Bone marrow (tissue), 2 donors: ENCODE data around the gene IQSEC3.
"Not testable (repeated sequence)": the region's sequence is repeated elsewhere in the genome, so short reads cannot be mapped to it uniquely, and the experiment has no call there.

Experiments
- DNase-seq, 2 donors: peaks; one replicate each; lab custom pipeline; 2025; lab: John Stamatoyannopoulos, UW

The IQSEC3 gene

DNA sequence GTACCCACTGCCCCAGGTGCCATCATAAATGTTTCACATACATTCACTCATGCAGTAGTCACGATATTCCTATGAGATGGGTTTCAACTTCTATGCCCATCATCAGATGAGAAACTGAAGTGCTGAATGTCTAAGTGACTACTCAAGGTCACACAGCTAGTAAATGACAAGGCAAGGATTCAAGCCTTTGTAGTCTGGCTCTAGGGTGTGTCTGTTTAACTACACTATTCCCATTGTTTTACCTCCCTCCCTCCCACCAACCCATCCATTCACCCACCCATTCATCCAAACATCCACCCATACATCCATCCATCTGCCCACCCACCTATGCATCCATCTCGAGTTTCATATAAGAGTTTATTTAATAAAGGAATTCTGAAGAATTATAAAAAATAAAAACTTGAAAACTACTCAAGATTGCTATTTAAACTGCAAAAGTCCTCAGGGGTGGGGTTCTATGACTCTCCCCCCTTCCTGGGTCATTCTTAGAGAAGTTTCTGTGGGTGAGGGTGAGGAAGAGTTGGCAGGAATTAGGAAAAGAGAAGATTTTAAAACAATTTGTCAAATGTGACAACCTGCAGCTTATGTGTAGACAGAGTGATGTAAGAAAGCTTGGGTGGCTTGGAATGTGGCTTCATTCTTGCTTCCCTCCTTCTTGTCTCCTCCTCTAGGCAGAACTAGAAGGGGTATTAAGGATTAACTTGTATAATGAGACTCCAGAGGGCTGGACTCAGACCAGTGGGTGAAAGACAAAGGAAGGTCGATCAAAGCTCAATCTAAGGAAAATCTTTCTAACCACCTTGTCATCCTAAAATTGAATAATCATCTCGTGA, 13.4 kb upstream of the IQSEC3 start:
- not testable (repeated sequence) for DNase-seq

DNA sequence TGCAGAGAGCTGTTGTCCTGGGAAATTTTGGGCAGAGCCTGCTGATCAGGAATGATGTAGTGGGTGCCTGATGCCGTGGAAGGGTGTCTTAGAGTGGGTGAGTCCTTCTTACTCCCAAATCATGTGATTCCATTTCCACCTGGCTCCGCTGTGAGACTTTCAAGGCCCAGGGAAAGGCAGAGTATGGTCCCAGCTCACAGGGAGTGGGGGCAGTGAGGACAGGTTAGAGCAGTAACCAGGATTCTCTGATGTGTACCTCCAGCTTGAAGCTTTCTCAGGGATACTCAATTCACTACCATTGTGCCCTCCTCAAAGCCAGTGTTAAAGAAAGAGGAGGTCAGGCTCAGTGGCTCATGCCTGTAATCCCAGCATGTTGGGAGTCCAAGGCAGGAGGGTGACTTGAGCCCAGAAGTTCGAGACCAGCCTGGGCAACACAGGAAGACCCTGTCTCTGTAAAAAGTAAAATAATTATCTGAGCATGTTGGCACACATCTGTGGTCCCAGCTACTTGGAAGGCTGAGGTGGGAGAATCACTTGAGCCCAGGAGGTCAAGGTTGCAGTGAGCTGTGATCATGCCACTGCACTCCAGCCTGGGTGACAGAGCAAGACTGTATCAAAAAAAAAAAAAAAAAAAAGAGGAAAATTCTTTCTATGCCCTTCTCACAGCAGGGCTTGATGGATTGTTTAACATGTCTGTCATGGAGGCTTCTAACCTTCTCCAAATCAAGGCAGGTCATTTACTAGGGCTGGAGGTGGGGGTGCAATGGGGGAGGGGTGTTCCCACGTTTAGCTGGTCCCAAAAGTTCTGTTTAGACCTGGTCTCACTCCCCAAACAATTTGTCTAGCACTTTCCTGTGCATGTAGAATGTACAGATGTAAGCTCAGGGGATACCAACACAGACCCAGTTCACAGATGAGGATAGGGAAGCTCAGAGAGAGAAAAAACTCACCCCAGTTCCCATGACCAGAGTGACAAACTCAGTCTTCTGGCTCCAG, 12.5 kb upstream of the IQSEC3 start:
- DNase-seq, result no peak

DNA sequence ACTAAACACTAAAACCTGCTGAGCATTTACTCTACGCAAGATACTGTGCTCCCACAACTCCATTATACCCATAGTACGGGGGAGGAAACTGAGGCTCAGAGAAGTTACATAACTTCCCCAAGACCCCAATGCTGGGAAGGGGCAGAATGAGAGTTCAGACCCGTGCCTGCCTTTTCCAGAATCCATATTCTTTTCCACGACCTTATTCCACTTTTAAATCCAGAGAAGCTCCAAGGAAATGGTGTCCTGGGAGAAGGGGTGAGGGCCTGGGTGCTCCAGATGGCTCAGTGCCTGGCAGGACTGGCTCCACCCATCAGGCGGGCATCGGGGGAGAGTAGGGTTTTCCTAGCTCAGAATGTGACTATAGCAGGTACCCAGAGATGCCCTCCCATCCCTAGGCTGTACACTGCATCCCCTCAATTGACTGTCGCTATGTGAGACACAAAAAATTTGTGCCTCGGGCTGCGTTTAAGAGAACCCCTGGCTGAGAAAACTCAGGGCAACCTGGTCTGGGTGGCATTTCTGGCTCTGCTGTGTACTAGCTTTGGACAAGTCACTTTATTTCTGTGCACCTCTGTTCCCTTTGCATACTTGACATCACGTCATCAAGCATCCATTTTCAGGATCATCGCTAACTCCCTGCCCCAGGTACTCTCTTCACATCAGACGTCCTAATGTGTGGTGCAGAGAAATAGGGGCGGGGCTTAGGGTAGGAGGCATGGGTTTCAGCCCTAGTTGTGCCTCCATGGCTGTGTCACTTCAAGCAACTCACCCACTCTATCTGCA, 11.6 kb upstream of the IQSEC3 start:
- DNase-seq, result no peak

DNA sequence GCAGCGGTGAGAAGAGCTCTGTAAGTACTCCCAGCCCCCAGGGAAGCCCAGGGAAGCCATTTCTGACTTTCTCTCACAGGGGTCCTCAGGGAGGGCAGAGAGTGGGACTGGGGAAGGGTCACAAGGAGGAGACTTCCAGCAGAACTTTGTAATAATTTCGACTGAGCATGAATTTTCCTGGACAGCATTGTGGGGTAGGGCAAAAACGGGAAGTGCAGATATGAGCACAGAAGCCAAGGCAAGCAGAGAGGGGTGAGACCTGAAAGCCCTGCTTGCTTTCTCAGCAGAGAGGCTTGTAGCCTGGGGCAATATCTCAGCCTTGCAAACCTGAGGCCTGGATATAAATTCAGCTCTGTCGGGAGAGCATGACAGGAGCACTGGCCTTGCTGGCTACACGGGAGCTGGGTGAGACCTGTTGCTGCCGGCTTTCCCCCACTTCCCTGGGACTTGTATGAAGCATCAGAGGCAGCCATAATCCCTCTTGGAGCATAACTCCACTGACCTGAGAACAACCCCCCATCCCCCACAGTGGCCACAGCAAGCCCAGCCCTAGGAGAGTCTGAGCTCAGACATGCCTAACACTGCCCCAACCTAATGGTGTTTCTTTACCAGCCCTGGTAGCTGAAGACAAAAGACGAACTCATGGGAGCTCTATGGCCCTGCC, 9.8 kb upstream of the IQSEC3 start:
- no peak for DNase-seq

DNA sequence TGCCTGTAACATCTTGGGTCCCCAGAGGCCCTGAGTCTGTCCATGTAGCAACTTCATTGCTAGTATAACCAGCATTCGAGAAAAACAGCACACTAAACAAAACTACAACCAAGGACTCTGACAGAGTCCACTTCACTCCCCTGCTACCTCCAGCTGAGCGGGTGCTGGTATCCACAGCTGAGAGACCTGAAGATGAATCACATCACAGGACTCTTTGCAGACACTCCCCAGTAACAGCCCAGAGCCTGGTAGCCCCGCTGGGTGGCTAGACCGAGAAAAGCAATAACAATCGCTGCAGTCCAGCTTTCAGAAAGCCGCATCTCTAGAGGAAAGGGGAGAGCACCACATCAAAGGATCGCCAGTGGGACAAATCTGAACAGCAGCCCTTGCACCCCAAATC, 9.0 kb upstream of the IQSEC3 start:
- DNase-seq, result no peak

DNA sequence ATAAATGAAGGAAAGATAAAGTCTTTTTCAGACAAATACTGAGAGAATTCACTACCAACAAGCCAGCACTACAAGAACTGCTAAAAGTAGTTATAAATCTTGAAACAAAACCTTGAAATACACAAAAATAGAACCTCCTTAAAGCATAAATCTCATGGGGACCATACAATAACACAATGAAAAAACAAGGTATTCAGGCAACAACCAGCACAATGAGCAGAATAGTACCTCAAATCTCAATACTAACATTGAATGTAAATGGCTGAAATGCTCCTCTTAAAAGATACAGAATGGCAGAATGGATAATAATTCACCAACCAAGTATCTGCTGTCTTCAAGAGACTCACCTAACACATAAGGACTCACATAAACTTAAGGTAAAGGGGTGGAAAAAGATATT, 7.7 kb upstream of the IQSEC3 start:
- no peak for DNase-seq

DNA sequence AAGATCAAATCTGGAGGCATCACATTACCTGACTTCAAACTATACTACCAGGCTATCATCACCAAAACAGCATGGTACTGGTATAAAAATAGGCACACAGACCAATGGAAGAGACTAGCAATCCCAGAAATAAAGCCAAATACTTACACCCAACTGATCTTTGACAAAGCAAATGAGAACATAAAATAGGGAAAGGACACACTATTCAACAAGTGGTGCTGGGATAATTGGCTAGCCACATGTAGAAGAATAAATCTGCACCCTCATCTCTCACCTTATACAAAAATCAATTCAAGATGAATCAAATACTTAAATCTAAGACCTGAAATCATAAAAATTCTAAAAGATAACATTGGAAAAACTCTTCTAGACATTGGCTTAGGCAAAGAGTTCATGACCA, 4.7 kb upstream of the IQSEC3 start:
- DNase-seq, result not testable (repeated sequence)

DNA sequence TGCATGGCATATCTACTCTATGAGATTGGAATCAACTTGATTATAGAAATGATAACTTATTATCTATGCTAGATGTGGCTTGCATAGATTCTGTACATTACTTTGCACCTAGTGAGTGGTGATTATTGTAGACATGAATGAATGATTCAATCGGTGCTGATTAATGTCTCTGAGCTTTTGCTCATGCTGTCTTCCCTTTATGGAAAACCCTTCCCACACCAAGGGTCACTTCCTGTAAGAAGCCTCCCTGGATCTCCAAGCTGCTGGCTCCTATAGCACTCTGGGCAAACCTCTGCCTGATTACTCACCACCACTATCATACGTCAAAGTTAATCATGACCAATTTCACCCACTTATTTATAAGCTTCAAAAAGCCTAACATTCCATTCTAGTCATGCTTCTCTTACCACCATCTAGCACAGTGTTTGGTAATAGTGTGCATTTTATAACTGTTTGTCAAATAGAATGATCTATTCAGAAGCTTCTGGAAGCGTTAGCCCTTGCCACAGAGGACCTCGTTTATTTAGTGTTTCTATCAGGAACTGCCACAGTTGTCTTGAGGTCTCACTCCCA, 990 bp upstream of the IQSEC3 start:
- DNase-seq, result not testable (repeated sequence)

DNA sequence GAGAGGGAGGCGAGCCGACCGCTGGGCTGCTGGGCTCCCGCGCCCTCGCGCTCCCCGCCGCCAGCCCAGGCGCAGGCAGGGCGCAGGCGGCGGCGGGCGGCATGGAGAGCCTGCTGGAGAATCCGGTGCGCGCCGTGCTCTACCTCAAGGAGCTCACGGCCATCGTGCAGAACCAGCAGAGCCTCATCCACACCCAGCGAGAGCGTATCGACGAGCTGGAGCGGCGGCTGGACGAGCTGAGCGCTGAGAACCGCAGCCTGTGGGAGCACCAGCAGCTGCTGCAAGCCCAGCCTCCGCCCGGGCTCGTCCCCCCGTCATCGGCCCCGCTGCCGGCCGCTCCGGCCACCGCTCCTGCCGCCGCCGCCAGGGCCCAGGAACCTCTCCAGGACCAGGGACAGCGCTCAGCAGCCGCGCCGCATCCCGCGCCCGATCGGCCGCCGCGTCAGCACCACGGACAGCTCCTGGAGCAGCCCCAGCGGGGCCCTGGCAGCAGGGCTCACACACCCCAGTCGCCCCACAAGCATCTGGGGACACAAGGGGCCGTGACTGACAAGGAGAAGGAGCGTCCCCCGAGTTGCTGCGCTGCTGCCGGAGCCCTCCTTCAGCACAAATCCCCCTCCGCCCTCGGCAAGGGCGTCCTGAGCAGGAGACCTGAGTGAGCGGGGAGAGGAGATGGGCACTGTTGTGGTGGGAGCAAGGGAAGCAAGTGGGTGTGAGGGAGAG, 376 bp downstream of the IQSEC3 start:
- not testable (repeated sequence) for DNase-seq

DNA sequence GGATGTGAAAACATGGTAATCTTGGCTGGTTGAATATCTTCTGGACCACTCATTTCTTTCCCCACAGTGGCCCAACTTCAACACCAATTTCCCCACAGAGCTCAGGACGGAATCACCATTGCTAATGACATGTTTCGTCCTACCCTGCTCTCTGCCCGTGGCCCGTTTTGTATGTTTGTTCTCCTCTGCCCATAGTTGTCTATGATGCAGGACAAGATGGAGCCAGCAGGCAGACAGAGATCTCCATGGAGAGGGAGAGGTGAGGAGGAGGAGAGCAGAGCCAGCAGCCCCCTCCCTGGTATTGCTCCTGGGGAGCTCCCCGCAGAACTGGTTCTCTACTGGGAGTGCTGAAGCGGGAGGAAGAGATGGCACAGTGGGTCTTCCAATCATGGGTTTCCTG, 3.1 kb downstream of the IQSEC3 start:
- DNase-seq, result not testable (repeated sequence)

DNA sequence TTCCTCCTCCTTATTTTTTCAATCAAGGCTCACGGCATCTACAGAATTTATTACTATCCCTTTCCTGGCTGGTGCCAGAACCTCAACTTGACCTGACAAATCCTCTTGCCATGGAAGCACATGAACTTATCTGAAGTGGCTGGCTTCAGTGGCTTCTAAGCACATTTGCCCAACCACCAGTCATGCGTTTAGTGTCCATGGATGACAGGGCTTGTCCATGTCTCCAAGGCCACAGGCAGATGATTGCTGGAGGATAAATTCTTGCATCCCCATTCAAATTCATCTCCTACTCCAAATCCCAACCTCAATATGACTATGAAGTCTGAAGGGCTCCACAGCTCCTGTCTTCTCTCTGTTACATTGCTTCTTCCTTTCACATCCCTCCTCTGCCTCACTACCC, 4.0 kb downstream of the IQSEC3 start:
- DNase-seq, result not testable (repeated sequence)

DNA sequence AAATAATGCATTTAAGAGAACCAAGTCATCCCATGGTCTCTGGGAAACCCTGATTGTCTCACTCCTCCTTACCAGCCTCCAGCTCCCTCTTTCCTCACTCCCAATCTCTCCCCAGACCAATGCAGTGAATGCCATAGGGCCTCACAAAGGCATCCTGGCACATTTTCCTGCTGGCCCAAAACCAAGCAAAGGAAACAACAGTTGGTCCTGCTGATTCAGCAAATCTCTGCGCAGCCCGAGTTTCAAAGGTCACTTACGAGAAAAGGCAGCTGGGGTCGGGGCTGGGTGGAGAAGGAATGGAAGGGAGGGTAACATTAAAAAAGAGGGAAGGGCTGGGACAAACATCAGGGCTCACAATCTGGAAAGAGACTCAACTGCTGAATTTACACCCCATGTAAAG, 5.5 kb downstream of the IQSEC3 start:
- not testable (repeated sequence) for DNase-seq

DNA sequence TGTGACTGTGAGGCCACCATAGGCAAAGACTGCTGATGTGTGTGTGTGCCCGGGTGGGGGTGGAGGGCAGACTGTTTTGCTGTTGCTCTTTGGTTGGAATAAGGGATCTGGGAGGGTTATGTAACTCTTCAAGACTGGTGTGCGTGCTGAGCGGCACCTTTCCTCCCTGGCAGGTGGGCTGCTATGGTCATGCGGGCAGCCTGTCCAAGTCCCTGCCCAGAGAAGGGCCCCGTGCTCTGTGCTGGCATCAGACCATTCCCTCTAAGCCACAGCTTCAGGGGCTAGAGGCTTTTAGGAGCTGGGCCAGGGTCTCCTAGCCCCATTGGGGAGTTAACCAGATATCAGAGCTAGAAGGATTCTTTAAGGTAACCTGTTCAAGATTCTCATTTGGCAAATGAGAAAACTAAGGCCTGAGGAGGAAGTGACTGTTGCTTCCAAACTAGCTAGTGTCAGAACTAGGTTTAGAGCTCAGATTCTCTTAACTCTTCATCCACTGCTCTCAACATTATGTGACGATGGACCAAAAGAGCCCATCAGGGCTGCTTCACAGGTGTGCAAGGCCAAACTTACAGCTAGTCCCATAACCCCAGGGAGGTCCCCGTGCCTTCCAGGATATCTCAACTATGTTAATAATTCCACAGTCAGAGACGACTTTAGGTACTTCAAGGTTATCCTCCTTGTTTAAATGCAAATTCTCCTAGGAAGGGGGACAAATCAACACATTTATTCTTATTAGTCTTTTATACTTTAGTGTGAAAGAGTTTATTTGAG, 8.0 kb downstream of the IQSEC3 start:
- not testable (repeated sequence) for DNase-seq

DNA sequence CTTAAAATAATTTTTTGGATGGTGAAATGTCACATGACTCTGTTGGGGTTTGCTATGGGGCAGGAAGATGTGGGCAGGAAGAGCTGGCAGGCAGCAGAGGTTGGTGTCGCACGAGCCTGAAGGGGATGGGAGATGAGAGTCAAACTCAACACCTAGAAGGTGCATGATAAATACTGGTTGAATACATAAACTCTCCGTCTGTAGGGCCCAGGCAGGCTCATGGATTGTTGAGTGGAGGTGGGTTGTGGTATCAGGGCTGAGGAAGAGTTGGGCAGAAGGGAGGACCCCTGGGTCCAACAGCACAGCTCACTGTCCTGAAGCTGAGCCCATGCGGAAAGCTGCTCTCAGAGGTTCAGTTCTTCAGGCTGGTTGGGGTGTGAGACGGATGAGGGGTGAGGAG, 9.0 kb downstream of the IQSEC3 start:
- DNase-seq, result not testable (repeated sequence)

DNA sequence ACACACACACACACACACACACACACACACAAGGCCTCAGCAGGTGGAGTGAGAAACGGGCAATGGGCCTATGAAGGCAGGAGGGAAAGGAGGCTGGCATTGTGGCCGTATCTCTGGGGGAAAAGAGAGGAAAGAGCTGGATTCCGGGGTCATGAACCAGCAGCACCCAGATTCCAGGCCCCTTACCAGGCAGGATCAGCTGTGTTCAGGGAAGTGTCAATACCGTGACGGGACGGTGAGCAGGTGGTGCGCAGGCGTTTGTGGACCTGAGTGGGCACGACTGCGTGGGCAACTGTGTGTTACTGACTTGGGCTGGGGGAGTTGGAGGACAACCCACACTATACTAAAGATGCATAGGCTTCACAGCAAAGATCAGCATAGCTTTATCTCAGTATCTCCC, 9.5 kb downstream of the IQSEC3 start:
- not testable (repeated sequence) for DNase-seq

DNA sequence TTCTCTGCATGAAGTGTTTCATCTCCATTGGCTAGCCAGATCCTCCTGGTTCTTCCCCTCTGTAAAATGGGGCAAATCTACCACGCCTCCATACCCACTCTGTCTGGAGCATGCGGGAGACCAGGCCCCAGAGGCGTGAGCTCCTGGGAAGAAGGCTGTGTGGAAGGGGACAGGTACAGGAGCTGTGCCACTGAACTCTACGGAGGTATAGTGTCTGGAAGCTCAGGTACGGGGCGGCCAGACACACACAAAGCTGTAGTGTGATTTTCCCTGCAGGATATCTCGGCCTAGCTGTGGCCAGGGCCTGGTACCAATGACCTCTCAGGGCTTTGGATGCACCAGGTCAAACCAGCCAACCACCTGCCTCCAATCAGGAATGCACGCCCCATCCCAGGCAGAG, 10.0 kb downstream of the IQSEC3 start:
- DNase-seq, result not testable (repeated sequence)

DNA sequence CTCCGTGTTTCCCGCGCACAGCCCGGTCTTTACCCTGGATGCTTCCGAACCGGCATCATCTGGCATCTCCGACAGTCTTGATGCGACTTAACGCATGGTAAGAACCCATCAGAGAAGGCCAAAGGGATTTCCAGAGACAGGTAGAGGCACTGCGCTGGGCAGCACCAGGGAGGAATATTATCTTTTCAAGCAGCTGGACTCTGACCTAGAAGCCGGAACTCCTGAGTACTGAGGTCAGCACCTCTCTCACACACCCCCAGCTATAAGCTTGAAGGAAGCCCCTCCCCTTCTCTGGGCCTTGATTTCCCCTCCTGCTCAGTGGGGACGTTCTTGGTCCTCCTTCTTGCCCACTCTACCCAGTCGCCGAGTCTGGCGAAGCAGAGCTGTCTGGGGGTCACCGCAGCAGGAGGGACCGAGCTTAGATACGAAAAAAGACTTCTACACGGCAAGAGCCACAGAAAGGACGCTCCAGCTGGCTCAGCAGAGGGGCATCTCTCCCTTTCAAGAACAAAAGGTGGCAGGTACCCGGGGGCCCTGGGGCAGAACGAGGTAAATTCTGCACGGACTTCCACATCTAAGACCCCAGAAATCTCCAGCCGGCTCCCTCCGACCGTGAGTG, 10.6 kb downstream of the IQSEC3 start:
- not testable (repeated sequence) for DNase-seq

DNA sequence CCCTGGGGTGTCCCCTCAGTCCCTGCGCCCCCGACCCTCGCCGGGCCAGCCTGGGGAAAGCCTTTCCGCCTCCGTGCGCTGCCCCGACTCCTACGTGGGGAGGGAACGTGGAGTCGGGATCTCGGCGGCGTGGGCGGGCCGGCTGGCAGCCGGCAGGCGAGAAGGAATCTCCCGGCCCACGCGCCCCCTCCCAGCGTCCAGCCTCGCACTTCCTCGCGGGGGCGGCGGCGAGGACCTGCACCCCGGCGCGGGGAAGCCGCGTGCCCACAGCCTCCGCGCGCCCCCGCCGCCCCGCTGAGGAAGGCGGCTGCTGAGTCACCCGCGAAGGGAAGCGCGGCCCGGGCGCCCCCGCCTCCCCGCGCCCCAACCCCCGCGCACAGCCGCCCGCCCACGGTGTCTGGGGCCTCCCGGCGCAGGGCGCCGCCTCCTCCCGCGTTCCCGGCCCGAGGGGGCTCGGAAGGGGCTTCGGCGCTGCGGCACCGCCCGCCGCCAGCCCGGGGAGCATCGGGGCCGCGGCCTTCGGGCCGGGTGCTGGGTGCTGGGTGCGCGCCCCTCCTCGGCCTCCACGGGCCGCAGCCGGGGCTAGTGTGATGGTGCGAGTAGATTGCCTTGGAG, 11.3 kb downstream of the IQSEC3 start:
- DNase-seq, result not testable (repeated sequence)

DNA sequence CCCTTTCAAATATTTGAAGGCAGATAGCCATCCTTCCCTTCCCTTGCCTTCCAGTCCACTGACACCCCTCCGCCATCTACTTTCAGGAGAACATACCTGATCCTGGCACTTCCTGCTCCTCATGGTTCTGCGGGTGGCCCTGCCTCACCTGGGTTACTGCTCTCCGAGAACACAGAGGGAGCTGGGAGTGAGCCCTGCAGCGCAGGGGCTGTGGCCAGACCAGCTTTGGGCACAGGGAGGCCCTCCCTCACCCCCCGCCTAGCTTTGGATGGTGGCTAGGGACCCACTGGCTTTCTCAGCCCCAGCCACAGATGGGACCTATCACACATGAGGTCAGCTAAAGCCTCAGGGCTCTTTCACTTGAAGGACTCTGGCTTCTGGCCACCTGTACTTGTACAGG, 12.4 kb downstream of the IQSEC3 start:
- no peak for DNase-seq
